ENCODE data around the gene ACSL6. TPM values are rescaled to one million over a fixed set of nuclear protein-coding genes. Genes with fewer than 3 reads are reported as not detected.
A peak's percentile ranks its signal among the peaks of the same experiment; 100 is the strongest.

Gene ACSL6
- total RNA-seq: 1 to 10 TPM in 1 of 2 donors, under 1 TPM in 1; 0.23 to 7.9 TPM

- intact Hi-C loops (cut with DNase I): no loop called here
- no peak within 1 kb of the TSS for H3K27ac ChIP-seq
- no peak for DNase-seq (ENCODE audit: low spot score)
- WGBS: 5% methylated on average over 33 of the region's 63 CpGs
- no peaks in the 10 kb centered on the region for H3K27me3 ChIP-seq (replicated peaks; ENCODE audit: insufficient read depth)
- no peaks in the 10 kb centered on the region for H3K4me1 ChIP-seq (replicated peaks)
- no peaks in the 10 kb centered on the region for H3K36me3 ChIP-seq
- H3K4me3 ChIP-seq: peak within 1 kb of the TSS; percentile 47 to 57
- H3K9me3 ChIP-seq: no peaks in the 10 kb centered on the region
- no peak for TF ChIP-seq POLR2A (IDR thresholded peaks at IDR 0.05)
- TF ChIP-seq CTCF (IDR thresholded peaks at IDR 0.05): no peak
- TF ChIP-seq POLR2AphosphoS5 (IDR thresholded peaks at IDR 0.05): no peak
Measured at GRCh38 chr5:132011622-132012343, at the start of gene ACSL6. Gene ACSL6 (minus strand): TSS chr5:132011658. CDS start chr5:132011553, 105 bp downstream.

GRCh38 chr5:132060501-132061161, 49.2 kb upstream of the ACSL6 start, which contains the start of gene IL3:
Gene IL3 (plus strand): TSS chr5:132060655. CDS start chr5:132060707, 52 bp downstream.
- Histone ChIP-seq H3K4me3 (no peak within 1 kb of the TSS), H3K36me3 (no peaks in the 10 kb centered on the region), H3K4me1 (replicated peaks) (no peaks in the 10 kb centered on the region), H3K27me3 (replicated peaks; ENCODE audit: insufficient read depth) (no peaks in the 10 kb centered on the region), H3K27ac (no peak within 1 kb of the TSS), H3K9me3 (no peaks in the 10 kb centered on the region)
- no peak for TF ChIP-seq CTCF (IDR thresholded peaks at IDR 0.05)
- TF ChIP-seq POLR2A (IDR thresholded peaks at IDR 0.05): no peak
- no peak for TF ChIP-seq POLR2AphosphoS5 (IDR thresholded peaks at IDR 0.05)
- no peak for DNase-seq (ENCODE audit: low spot score)
- intact Hi-C loops (cut with DNase I): loop anchor here (5.0 kb wide), 1 partner anchor 473 kb away; no protein-coding TSS in a partner anchor
- 91% methylated on average over 16 of the region's 16 CpGs for WGBS

GRCh38 chr5:132059696-132060500, 48.4 kb upstream of the ACSL6 start:
- intact Hi-C loops (cut with DNase I): loop anchor here (5.0 kb wide), 1 partner anchor 473 kb away; no protein-coding TSS in a partner anchor
- Histone ChIP-seq H3K4me1 (replicated peaks) (no peaks in the 10 kb centered on the region), H3K9me3 (no peaks in the 10 kb centered on the region), H3K27ac (no peak overlapping the region), H3K4me3 (no peak overlapping the region), H3K27me3 (replicated peaks; ENCODE audit: insufficient read depth) (no peaks in the 10 kb centered on the region), H3K36me3 (no peaks in the 10 kb centered on the region)
- TF ChIP-seq POLR2A (IDR thresholded peaks at IDR 0.05) (no peak), POLR2AphosphoS5 (IDR thresholded peaks at IDR 0.05) (no peak), CTCF (IDR thresholded peaks at IDR 0.05) (no peak)
- DNase-seq (ENCODE audit: low spot score): no peak
- WGBS: 88% methylated on average over 13 of the region's 13 CpGs

- no peaks in the 10 kb centered on the region for H3K9me3 ChIP-seq
- no peaks in the 10 kb centered on the region for H3K36me3 ChIP-seq
- no peak overlapping the region for H3K4me3 ChIP-seq
- TF ChIP-seq CTCF (IDR thresholded peaks at IDR 0.05): no peak
- WGBS: 92% methylated on average over 8 of the region's 9 CpGs
- no peak for DNase-seq (ENCODE audit: low spot score)
- H3K27ac ChIP-seq: no peak overlapping the region
- H3K4me1 ChIP-seq (replicated peaks): no peaks in the 10 kb centered on the region
- H3K27me3 ChIP-seq (replicated peaks; ENCODE audit: insufficient read depth): no peaks in the 10 kb centered on the region
- intact Hi-C loops (cut with DNase I): no loop called here
Measured at GRCh38 chr5:132059043-132059695, 47.7 kb upstream of the ACSL6 start.
